Gastrocnemius medialis (tissue), 4 donors: ENCODE results near the gene PDAP1. TPM values are rescaled to one million over a fixed set of nuclear protein-coding genes. Genes with fewer than 3 reads are reported as not detected.

Experiments used
- ATAC-seq, 2 donors: fragments of 150-250 bp; one replicate each; pipeline ENCODE4 v1.9.1; 2016
- DNase-seq, 2 donors: peaks; one replicate each; pipeline ENCODE4 v3.0.0-alpha.2; 2019
- H3K27ac ChIP-seq, 4 donors: fragments of 200-600 bp; sonication (generic); 1 replicate in 1 of 4; 2 replicates in 3 of 4; pipeline ENCODE4 v1.5.1; 2016 to 2018; ENCODE audit warnings: mild to moderate bottlenecking in 2 of 4, moderate library complexity in 1 of 4
- H3K27me3 ChIP-seq, 3 donors: fragments of 200-600 bp; sonication (generic) in 2 of 3; 1 replicate in 1 of 3; 2 replicates in 2 of 3; pipeline versions ENCODE4 v1.5.1 to v1.6.0; 2016 to 2019; ENCODE audit warnings: mild to moderate bottlenecking in 1 of 3, moderate library complexity in 1 of 3
- H3K36me3 ChIP-seq, 2 donors: fragments of 200-600 bp; sonication (generic) in 1 of 2; one replicate each; pipeline ENCODE4 v1.5.1; 2017 to 2018
- H3K4me1 ChIP-seq, 2 donors: fragments of 200-600 bp; sonication (generic) in 1 of 2; one replicate each; pipeline ENCODE4 v1.5.1; 2016 to 2017; ENCODE audit warnings: mild to moderate bottlenecking in 2 of 2
- H3K4me3 ChIP-seq, 4 donors: fragments of 200-600 bp; sonication (generic) in 3 of 4; 1 replicate in 1 of 4; 2 replicates in 3 of 4; pipeline ENCODE4 v1.5.1; 2016 to 2019; ENCODE audit warnings: mild to moderate bottlenecking in 2 of 4
- H3K9me3 ChIP-seq, 3 donors: fragments of 200-600 bp; sonication (generic) in 2 of 3; 1 replicate in 1 of 3; 2 replicates in 2 of 3; pipeline ENCODE4 v1.5.1; 2016 to 2019
- CTCF ChIP-seq, 5 experiments: fragments of 450-650 bp in 3 of 5; fragments of 200-600 bp in 2 of 5; sonication (generic) in 2 of 5; IDR thresholded peaks in 4 of 5; conservative IDR thresholded peaks in 1 of 5; 1 replicate in 4 of 5; 2 replicates in 1 of 5; pipeline ENCODE4 v1.5.1; 2016 to 2019; ENCODE audit warnings: antibody characterized with exemption in 5 of 5, mild to moderate bottlenecking in 3 of 5, moderate library complexity in 3 of 5
- POLR2A ChIP-seq, 2 donors: fragments of 450-650 bp; IDR thresholded peaks; one replicate each; pipeline ENCODE4 v1.6.1; 2017; ENCODE audit warnings: antibody characterized with exemption in 2 of 2, mild to moderate bottlenecking in 2 of 2, moderate library complexity in 2 of 2
- in situ Hi-C, 4 donors: fragments of 200-750 bp; cut with MboI; loops; one replicate each; pipeline versions ENCODE4 v1.15.0 to v1.8.0; 2017; ENCODE audit warnings: low sequenced_read_pairs in 4 of 4
- intact Hi-C: fragments of 100-400 bp; cut with DNase I; formaldehyde crosslinking; loops from one replicate; pipeline ENCODE4 v1.15.1; 2023; ENCODE audit warnings: low total_unique reads
- total RNA-seq, 4 donors: library from RNA; depleted of rRNA; stranded (reverse); fragments of >200 nt; gene quantifications; one replicate each; pipeline versions ENCODE4 v1.1.0 to v1.2.3, GENCODE V29; 2016

Gene PDAP1
- total RNA-seq, 4 donors from 2014 or later: 81.7 to 258 (median 198) TPM

- in situ Hi-C loops (no loop called here), intact Hi-C loops (no loop called here)
- peaks cover 0 to 9% of the 10 kb centered on the region in 2 donors for H3K4me1 ChIP-seq
- ATAC-seq (no peak), DNase-seq (no peak)
- no peak for TF ChIP-seq CTCF (IDR thresholded peaks at IDR 0.05 in 4 of 5, conservative IDR thresholded peaks at IDR 0.05 in 1 of 5)
- no peak for TF ChIP-seq POLR2A (IDR thresholded peaks at IDR 0.05)
- no peak overlapping the region for H3K4me3 ChIP-seq
- H3K27ac ChIP-seq: peak overlapping the region in 1 of 4 donors; percentile 8
- H3K27me3 ChIP-seq: no peaks in the 10 kb centered on the region
- no peaks in the 10 kb centered on the region for H3K9me3 ChIP-seq
- peaks cover 0 to 3% of the 10 kb centered on the region in 2 donors for H3K36me3 ChIP-seq
These were observed 35.9 kb downstream of the PDAP1 start for GRCh38 chr7:99372275-99373090.

GRCh38 chr7:99371376-99371920 lies 36.9 kb downstream of the PDAP1 start:
- Histone ChIP-seq H3K27me3 (no peaks in the 10 kb centered on the region), H3K9me3 (no peaks in the 10 kb centered on the region), H3K36me3 (peaks cover 0 to 13% of the 10 kb centered on the region in 2 donors), H3K4me1 (peaks cover 0 to 9% of the 10 kb centered on the region in 2 donors), H3K27ac (no peak overlapping the region), H3K4me3 (no peak overlapping the region)
- intact Hi-C loops (no loop called here), in situ Hi-C loops (no loop called here)
- ATAC-seq: no peak
- no peak for TF ChIP-seq POLR2A (IDR thresholded peaks at IDR 0.05)
- no peak for TF ChIP-seq CTCF (IDR thresholded peaks at IDR 0.05 in 4 of 5, conservative IDR thresholded peaks at IDR 0.05 in 1 of 5)
- DNase-seq: no peak

GRCh38 chr7:99369767-99370391 lies 38.5 kb downstream of the PDAP1 start:
- DNase-seq: no peak
- intact Hi-C loops (no loop called here), in situ Hi-C loops (loop anchor here in 1 of 4 donors (10.0 kb wide), 1 partner anchor 45 kb away; no protein-coding TSS in a partner anchor)
- peaks cover 0 to 29% of the 10 kb centered on the region in 2 donors for H3K36me3 ChIP-seq
- no peak overlapping the region for H3K27ac ChIP-seq
- no peak for TF ChIP-seq POLR2A (IDR thresholded peaks at IDR 0.05)
- no peak for TF ChIP-seq CTCF (IDR thresholded peaks at IDR 0.05 in 4 of 5, conservative IDR thresholded peaks at IDR 0.05 in 1 of 5)
- no peak for ATAC-seq
- H3K27me3 ChIP-seq: no peaks in the 10 kb centered on the region
- peaks cover 0 to 5% of the 10 kb centered on the region in 2 donors for H3K4me1 ChIP-seq
- no peaks in the 10 kb centered on the region for H3K9me3 ChIP-seq
- H3K4me3 ChIP-seq: no peak overlapping the region

- Histone ChIP-seq H3K27ac (no peak overlapping the region), H3K27me3 (no peaks in the 10 kb centered on the region), H3K4me1 (peaks cover 0 to 5% of the 10 kb centered on the region in 2 donors), H3K4me3 (no peak overlapping the region), H3K9me3 (no peaks in the 10 kb centered on the region), H3K36me3 (peaks cover 0 to 39% of the 10 kb centered on the region in 2 donors)
- in situ Hi-C loops: loop anchor here in 1 of 4 donors (10.0 kb wide), 1 partner anchor 46 kb away; no protein-coding TSS in a partner anchor
- ATAC-seq (no peak), DNase-seq (no peak)
- intact Hi-C loops: no loop called here
- TF ChIP-seq CTCF (IDR thresholded peaks at IDR 0.05 in 4 of 5, conservative IDR thresholded peaks at IDR 0.05 in 1 of 5) (no peak), POLR2A (IDR thresholded peaks at IDR 0.05) (no peak)
These were observed 39.5 kb downstream of the PDAP1 start for GRCh38 chr7:99368750-99369389.
